GM18868 (cell line): ENCODE data around the gene MED27.

Source experiments
- ATAC-seq: cut with Tn5 transposase; IDR thresholded peaks from one replicate; pipeline ENCODE4 v1.9.1; 2021; ENCODE audit warnings: mild to moderate bottlenecking, moderate library complexity; ENCODE audit not compliant: unreplicated experiment

Gene MED27

GRCh38 chr9:132044176-132044875 lies 35.3 kb downstream of the MED27 start:
- no peak for ATAC-seq

DNA sequence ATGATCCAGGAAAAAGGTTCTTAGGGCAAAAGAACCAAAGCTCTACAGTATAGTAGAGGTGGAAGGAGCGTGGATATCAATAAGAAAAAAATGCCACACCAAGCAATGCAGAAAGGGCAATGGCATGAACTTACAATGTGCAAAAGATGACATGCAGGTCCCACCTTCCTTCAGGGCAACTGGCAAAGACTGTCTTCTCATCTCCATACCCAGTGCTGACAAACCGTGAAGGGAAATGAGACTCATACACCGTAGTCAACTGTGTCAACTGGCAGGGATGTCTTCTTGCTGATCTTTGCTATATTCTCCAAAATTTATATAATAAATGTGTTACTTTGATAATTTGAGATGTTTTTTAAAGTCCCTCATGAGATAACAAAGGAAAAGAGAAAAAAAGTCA lies 36.0 kb downstream of the MED27 start:
- ATAC-seq, result no peak

- ATAC-seq, result no peak
These were observed 37.3 kb downstream of the MED27 start for GRCh38 chr9:132042324-132042723.

DNA sequence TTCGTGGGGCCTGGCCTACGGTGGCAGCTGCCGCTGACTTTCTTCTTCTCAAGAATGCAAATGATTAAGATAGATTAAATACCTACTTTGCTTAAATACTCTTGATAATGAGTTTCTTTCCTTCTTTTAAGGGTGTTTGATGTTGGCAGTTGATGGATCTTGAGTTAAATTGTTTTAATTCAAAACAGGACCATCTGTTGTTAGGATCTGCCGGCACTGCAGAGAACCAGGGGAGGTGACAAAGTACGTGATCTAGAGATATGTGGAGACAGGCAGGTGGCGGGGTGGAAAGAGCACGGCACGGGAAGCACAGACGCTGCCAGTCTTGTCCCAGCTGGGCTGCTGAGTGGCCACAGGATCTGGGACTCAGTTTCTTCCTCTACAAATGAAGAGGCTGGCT lies 37.9 kb downstream of the MED27 start:
- ATAC-seq, result no peak

GRCh38 chr9:132040808-132041207 lies 38.9 kb downstream of the MED27 start:
- ATAC-seq, result no peak

GRCh38 chr9:132040246-132040645 lies 39.4 kb downstream of the MED27 start:
- no peak for ATAC-seq

DNA sequence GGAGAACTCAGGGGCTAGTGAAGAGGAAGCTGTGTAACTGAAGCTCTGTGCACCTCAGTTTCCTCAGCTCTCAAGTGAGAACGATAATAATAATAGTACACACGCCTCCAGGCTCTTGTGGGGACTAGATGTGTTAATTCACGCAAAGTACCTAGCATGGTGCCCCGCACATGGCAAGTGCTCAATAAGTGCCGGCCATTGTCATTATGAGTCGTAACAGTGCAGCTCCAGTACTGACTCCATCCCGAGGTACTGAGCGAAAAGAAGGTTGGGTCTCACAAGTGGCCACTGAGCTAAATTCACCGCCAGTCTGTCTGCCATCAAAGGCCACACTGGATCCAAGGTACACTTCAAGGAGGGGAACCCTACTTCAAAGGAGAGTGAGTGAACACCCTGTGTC lies 40.4 kb downstream of the MED27 start:
- ATAC-seq, result no peak

DNA sequence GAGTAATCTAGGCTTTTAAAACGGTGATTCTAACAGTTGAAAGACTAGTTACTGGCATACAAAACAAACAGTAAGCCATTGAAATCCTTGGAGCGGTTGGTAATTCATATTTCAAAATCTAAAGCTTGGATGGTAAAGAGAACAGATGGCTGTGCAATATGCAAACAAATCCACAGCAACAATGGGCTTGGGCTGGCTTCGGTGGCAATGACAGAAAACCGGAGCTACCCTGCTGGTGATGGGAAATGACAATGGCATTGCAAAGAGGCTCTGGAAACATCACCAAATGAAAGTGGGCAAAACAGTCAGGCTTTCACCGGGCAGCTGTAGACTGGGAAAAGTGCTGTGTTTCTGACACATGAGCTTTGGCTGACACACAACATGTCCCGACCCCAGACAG lies 42.2 kb downstream of the MED27 start:
- no peak for ATAC-seq

- ATAC-seq, result no peak
These were observed 43.1 kb downstream of the MED27 start for GRCh38 chr9:132036521-132036920.

DNA sequence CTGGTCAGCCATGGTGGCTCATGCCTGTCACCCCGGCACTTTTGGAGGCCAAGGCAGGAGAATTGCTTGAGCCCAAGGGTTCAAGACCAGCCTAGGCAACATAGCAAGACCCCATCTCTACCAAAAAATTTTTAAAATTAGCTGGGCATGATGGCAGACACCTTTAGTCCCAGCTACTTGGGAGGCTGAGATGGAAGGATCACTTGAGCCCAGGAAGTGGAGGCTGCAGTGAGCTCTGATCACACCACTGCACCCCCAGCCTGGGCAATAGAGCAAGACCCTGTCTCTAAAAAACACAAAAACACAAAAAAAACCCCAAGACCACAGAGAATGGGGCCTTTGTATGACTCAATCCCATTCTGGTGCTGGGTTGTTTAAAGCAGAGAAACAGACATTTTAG lies 44.0 kb downstream of the MED27 start:
- ATAC-seq, result no peak

- ATAC-seq, result no peak
These were observed 47.3 kb downstream of the MED27 start for GRCh38 chr9:132032238-132032950.

GRCh38 chr9:132031467-132032237 lies 48.0 kb downstream of the MED27 start:
- ATAC-seq, result no peak

- ATAC-seq, result no peak
These were observed 48.9 kb downstream of the MED27 start for GRCh38 chr9:132030626-132031325.

DNA sequence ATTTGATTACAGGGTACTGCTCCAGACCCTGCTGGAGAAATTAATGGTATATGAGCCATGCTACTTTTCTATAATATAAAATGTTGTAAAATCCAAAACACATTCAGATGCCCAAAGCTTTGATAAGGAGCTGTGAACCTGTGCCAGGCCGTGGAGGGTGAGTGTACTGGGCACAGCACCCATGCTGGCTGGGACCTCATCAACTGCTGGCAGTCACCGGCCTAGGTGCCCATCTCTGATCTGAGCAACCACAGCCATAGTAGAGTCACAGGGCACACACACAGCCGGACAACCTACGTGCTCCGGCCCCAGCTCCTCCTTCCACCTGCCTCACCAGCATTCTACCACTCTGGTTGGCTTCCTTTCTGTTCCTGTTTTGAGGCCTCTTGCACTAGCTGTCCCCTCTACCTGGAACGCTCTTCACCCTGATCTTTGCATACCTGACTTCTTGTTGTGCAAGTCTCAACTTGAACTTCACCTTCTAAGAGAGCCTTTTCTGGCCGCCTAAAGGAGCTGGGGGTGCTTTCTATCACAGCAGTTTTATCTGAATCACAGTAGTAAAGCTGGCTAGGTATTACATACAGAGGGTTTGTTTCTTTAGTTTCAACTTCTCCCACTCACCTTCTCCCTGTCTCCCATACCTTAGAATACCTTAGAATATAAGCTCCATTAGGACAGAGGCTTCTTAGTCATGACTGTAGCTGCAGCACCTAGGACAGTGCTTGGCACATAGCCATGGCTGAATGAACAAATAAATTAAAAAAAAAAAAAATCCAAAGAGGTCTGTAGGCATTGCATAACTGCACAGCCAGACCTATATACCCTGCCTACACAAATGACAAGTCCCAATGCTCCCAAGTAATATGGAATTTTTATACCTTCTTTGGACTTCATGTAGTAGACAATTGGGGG lies 51.7 kb downstream of the MED27 start:
- no peak for ATAC-seq

- ATAC-seq, result no peak
These were observed 52.6 kb downstream of the MED27 start for GRCh38 chr9:132026932-132027585.

DNA sequence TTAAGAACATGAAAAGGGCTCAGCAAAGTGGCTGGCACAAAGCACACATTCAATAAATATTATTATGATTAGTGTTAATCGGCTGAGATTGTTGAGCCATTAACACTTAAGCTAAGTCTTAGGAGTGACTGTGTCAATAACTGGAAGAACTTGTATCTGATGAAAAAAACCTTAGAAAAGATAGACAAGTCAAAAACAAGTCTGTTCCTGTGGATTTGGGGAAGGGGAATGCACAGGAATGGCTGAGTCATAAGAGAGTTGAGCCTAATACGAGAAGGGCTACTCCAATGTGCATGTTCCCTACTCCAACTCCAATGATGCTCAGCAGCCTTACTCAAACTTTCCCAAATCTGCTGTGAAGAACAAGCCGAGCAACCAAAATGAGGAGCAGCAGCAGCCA lies 53.9 kb downstream of the MED27 start:
- no peak for ATAC-seq

GRCh38 chr9:132024589-132024988 lies 55.1 kb downstream of the MED27 start:
- ATAC-seq, result no peak

DNA sequence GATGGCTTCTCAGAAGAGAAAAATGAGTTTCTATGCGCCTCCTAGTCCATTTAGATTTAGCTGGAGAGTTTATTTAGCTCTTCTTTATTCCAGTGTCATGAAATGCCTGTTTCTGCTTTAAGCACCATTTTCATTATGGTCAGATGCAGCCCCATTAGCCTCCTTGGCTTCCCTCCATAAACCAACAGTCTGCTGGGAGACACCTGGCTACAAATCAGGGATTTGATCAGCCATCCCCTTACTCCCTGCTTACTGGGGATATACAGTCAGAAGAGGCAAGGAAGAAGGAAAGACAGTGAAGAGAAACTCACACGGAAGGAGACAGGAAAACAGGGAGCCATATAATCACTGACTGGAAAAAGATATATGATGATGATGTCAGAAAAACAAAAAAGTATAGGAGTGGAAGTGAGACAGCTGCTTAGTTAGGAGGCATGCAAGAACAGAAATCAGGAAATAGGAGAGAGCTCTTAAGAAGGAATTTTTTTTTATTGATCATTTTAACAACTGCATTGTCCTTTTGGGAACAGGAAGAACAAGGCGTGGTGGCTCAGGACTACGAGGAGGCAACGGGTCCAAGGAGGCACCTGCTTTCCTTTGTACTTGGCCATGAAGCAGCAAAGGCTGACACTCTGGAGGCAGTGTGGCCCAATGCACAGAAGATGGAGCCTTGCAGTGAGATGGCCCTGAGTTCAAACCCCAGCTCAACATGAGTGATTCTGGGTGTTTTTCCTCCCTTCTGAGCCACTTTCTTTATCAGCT lies 56.1 kb downstream of the MED27 start:
- no peak for ATAC-seq
